ENCODE data around the gene AK8.

GRCh38 chr9:132768932-132769905 is 108.9 kb downstream of the AK8 start:
- peak; percentile 33 to 55 (median 46) for TF ChIP-seq CTCF (IDR thresholded peaks at IDR 0.05)
- peak in 2 of 3 donors; percentile 30 to 32 for TF ChIP-seq POLR2A (IDR thresholded peaks at IDR 0.05)

Data from body of pancreas (tissue), 4 donors.